Measurements from ENCODE around the gene SOS2. TPM values are rescaled to one million over a fixed set of nuclear protein-coding genes. Genes with fewer than 3 reads are reported as not detected.

Gene SOS2
- total RNA-seq, 2 donors from 2014 or later: 20.5 to 26.4 TPM

DNA sequence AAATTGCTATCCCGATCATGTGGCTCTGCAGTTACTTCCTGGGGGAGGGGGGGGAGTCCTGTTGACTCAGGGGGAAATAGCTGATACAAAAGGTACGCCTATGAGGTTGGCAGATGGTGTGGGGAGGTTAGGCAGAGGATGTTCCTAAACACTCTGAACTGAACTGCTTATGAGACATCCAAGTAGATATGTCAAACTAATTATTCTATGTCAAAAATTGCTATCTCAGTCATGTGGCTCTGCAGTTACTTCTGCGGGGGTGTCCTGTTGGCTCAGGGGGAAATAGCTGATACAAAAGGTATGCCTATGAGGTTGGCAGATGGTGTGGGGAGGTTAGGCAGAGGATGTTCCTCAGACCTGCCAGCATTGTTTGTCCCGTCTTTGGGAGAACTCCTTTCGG lies 109.9 kb downstream of the SOS2 start:
- no peaks in the 10 kb centered on the region for H3K27me3 ChIP-seq
- TF ChIP-seq, protein P1, sequence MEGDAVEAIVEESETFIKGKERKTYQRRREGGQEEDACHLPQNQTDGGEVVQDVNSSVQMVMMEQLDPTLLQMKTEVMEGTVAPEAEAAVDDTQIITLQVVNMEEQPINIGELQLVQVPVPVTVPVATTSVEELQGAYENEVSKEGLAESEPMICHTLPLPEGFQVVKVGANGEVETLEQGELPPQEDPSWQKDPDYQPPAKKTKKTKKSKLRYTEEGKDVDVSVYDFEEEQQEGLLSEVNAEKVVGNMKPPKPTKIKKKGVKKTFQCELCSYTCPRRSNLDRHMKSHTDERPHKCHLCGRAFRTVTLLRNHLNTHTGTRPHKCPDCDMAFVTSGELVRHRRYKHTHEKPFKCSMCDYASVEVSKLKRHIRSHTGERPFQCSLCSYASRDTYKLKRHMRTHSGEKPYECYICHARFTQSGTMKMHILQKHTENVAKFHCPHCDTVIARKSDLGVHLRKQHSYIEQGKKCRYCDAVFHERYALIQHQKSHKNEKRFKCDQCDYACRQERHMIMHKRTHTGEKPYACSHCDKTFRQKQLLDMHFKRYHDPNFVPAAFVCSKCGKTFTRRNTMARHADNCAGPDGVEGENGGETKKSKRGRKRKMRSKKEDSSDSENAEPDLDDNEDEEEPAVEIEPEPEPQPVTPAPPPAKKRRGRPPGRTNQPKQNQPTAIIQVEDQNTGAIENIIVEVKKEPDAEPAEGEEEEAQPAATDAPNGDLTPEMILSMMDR (IDR thresholded peaks at IDR 0.05): no peak
- no peak for TF ChIP-seq POLR2A (IDR thresholded peaks at IDR 0.05)
- H3K4me1 ChIP-seq: peaks cover 13% of the 10 kb centered on the region
- H3K27ac ChIP-seq: no peak overlapping the region
- H3K36me3 ChIP-seq (replicated peaks in 1 of 2; ENCODE audit: insufficient read depth in 1 of 2, low read depth in 2 of 2): peaks cover 0 to 4% of the 10 kb centered on the region in 2 donors
- intact Hi-C loops (cut with DNase I): no loop called here
- WGBS, 2 donors: 65 to 79% methylated on average over 5 of the region's 5 CpGs
- H3K9me3 ChIP-seq: no peaks in the 10 kb centered on the region
- no peak for DNase-seq
- ATAC-seq: no peak
- no peak overlapping the region for H3K4me3 ChIP-seq

DNA sequence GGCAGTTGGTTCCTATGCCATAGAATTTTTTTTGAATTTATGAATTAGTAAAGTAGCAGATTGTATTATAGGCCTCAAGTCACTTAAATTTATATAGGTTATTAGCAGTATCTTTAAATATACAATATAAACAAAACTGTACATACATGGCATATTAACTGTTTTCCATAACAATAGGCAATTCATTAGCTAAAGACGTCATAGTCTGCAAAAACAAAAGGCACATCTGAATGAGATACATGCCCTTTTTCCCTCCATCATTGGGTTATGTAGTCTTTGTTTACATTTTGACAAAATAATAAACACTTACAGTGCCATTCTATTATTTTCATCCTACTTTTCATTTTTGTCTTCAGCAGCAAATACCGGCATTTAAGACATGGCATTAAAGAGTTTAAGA lies 113.9 kb downstream of the SOS2 start:
- intact Hi-C loops (cut with DNase I): no loop called here
- H3K27me3 ChIP-seq: no peaks in the 10 kb centered on the region
- ATAC-seq: no peak
- H3K4me1 ChIP-seq: peaks cover 22% of the 10 kb centered on the region
- DNase-seq: no peak
- H3K36me3 ChIP-seq (replicated peaks in 1 of 2; ENCODE audit: insufficient read depth in 1 of 2, low read depth in 2 of 2): no peaks in the 10 kb centered on the region
- 76 to 78% methylated on average over 2 of the region's 2 CpGs for whole genome bisulfite sequencing, 2 donors
- peak overlapping the region in 3 of 4 donors; percentile 68 to 90 (median 89) for H3K27ac ChIP-seq
- TF ChIP-seq POLR2A (IDR thresholded peaks at IDR 0.05): no peak
- TF ChIP-seq, protein P1 (IDR thresholded peaks at IDR 0.05): no peak
- H3K4me3 ChIP-seq: no peak overlapping the region
- no peaks in the 10 kb centered on the region for H3K9me3 ChIP-seq

DNA sequence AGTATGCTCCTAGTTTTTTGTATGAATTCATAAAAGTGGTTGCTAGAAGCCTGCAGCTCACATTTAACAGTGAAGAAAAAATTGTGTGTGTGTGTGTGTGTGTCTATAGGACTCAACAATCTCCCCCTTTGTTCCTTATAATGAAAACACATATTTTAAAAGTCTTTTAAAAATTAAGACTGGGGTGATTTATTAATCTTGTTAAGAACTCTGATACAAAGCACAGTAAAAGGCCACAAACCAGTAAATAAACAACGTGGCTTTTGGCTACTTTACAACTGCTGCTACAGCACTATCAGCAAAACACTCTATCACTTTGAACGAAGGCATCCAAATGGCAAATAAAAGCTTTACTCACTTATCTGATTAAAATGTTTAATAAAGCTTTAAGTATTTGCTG lies 114.4 kb downstream of the SOS2 start:
- Histone ChIP-seq H3K36me3 (replicated peaks in 1 of 2; ENCODE audit: insufficient read depth in 1 of 2, low read depth in 2 of 2) (peaks cover 0 to under 1% of the 10 kb centered on the region in 2 donors), H3K27me3 (no peaks in the 10 kb centered on the region), H3K4me1 (peaks cover 22% of the 10 kb centered on the region), H3K9me3 (no peaks in the 10 kb centered on the region), H3K4me3 (no peak overlapping the region), H3K27ac (peak overlapping the region; percentile 55 to 90 (median 78))
- ATAC-seq (peak; percentile 54), DNase-seq (peak in 1 of 4 donors; percentile 33)
- intact Hi-C loops (cut with DNase I): no loop called here
- TF ChIP-seq, protein P1 (IDR thresholded peaks at IDR 0.05): no peak
- no peak for TF ChIP-seq POLR2A (IDR thresholded peaks at IDR 0.05)
- WGBS, 2 donors: 6 to 7% methylated on average over 2 of the region's 2 CpGs

DNA sequence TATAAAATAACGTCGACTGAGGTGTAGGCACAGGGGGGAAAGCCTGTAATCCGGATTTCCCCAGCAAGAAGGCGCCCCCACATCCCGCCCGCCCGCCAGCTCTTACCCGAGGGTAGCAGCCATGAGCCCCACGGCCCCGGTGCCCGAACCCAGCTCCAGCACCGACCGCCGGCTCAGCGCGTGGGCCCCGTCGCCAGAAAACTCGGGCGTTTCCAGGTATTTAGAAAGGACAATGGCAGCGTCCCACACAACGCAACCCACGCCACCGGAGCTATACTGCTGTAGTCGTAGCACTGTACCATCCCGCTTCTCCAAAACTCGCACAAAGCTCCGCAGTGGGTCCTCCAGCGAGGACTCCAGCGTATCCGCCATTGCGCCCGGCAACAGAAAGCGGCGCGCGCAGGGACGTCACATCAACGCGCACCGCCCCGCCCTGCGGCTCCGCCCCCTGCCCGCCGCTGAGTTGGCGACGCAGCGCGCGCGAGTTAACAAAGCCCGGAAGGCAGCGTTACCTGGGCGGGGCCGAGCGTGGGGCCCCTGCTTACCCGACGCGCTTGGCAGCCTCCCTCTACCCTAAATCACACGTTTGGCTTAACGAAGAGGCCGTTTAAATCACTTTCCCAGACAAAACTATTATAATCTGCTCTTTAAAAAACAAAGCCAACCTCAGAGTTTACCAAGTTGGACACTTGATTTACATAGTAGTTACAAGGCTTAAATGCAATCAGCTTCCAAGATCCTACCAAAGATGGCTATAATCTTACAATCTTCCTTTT lies 115.0 kb downstream of the SOS2 start, which contains the start of gene VCPKMT:
Gene VCPKMT, minus strand, starts transcription at position 392 of the 776 bp plus-strand sequence. Its CDS starts 20 bp downstream, at position 372.
- WGBS, 2 donors: 0 to 2% methylated on average over 24 to 63 of the region's 63 CpGs
- peak within 1 kb of the TSS; percentile 55 to 90 (median 78) for H3K27ac ChIP-seq
- H3K36me3 ChIP-seq (replicated peaks in 1 of 2; ENCODE audit: insufficient read depth in 1 of 2, low read depth in 2 of 2): peaks cover 0 to 6% of the 10 kb centered on the region in 2 donors
- TF ChIP-seq, protein P1 (IDR thresholded peaks at IDR 0.05): peak in 1 of 7 experiments; percentile 20
- TF ChIP-seq POLR2A (IDR thresholded peaks at IDR 0.05): peak; percentile 72 to 83 (median 82)
- H3K27me3 ChIP-seq: no peaks in the 10 kb centered on the region
- no peaks in the 10 kb centered on the region for H3K9me3 ChIP-seq
- peaks cover 22% of the 10 kb centered on the region for H3K4me1 ChIP-seq
- intact Hi-C loops (cut with DNase I): no loop called here
- DNase-seq: peak; percentile 93 to 97 (median 94)
- peak; percentile 99 for ATAC-seq
- H3K4me3 ChIP-seq: peak within 1 kb of the TSS; percentile 65 to 69
